Activated T-helper 9 cell treated with anti-CD3 and anti-CD28 coated beads, Interleukin-2, amount 50 U/mL, for 16 hours (primary cell): Measurements from ENCODE around the gene FAM227B.
"Not testable (repeated sequence)": the region's sequence is repeated elsewhere in the genome, so short reads cannot be mapped to it uniquely, and the experiment has no call there.

Experiments used
- DNase-seq: peaks from one replicate; pipeline ENCODE4 v3.0.0-alpha.2; 2020; ENCODE audit warnings: low read depth

Gene FAM227B

DNA sequence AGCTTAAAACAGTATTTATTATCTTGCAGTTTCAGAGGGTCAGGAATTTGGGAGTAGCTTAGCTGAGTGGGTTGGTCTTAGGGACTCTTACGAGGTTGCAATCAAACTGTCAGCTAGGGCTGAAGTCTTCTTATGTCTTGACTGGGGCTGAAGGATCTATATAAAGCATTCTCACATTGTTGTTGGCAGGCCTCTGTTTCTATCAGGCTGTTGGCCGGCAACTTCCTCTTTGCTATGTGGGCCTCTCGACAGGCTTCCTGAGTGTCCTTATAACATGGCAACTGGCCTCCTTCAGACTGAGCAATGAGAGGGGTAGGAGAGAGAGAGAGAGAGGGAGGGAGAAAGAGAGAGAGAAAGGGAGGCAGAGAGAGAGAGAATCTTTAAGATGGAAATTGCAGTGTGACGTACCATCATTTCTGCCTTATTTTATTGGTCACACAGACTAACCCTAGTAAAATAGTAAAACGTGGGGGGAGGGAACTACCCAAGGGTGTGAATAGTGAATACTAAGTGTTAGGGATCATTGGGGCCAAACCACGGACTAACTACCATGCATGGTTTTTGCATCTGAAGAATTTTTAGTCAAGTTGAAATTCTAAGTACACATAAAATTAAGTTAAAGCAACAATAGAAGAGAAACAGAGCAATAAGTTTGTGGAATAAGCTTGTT is 181.5 kb downstream of the FAM227B start:
- no peak for DNase-seq

DNA sequence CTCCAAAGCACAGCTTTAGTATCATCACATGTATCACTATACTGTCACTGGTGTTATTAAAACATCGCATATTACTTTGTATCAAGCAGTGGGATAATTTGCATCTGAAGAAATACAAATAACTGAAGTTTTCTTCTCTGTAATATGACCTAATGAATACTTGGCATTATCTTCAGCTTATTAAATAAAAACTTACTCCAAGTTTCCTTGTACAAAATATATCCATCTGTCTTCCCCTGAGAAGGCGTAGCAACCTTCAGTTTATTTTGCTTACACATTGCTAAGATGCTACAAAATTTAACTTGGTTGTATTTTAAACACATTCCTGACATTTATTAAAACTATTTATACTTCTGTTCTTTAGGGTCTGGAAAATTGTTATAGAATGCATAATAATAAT is 183.9 kb downstream of the FAM227B start:
- DNase-seq: no peak

DNA sequence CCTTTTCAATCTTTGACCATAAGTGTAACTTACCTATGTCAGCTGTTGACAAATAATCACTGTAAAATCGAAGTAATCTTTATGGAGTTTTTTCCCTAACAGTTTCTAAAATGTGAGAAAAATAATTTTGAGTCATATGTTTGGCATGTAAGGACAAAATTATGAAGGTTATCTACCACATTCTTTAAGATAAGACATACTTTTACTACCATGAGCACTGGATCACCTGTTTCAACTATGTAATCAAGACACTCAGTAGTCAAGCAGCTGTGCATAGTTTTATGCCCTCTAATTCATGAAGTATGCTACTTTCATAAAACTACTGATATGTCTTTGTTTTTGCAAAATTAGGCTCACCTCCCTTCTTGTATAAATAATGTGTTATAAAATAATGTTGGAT is 185.4 kb downstream of the FAM227B start:
- DNase-seq: no peak

DNA sequence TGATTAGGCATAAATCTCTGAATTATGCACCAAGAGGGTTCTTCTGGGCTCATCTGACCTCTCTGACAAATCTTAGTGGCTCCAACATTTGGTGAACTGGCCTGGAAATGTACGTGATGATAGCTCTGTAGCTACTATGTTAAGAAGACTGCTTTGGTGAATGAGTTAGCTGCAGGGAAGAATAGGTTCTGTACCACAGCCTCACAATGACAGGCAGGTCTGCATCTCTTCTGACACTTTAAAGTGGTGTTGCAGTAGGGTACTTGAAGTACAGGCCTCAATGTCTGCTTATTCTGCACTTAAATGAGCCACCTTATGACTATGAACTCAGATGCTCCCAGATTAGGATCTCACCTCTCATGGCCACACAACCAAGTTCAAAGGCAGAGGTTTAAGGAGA is 190.6 kb downstream of the FAM227B start:
- DNase-seq: no peak

DNA sequence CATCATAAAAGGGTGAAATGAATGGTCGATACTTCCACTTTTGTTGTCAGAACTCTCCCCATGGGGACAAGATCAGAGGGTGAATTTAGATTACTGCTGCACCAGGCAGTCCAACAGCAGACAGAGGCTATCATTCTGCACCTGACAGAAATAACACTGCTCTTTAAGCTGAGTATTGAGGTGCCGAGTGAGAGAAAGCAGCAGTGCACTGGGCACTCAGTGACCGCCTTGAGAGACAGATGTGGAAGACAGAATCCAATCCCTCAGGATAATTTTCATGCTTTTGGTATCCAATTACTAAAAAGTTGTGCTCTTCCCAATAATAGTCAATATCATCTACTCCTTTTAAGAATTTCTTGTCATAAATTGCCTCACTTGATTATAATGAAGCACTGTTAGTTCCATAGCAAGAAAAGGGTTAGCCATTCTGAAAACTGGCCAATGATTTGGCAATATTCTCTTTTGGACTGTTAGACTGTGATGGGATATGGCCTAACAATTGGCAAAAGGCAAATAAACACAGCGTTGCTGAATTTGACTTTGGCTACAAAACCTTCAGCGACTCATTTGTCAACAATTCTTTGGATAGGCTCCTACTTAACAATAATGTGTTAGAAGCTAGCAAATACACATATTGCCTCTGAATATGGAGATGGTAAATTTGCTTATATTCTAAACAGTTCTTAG is 192.1 kb downstream of the FAM227B start:
- DNase-seq: no peak

DNA sequence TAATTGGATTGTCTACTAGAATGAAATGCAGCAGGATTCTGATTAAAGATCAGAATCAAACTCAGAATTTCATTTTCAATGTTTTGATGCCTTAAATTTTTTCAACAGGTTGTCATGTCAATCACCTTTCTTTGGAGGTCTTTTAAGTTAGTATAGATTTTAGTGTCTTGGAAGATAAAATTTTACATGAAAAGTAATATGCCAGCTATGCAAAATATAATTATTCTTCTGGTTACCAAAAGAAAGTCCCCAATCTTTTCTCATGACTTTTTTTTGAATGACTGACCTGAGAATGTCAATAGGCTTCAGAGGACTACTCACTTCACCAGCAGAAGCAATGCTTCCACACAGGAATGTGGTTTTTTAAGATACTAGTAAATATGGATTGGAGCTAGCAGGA is 193.2 kb downstream of the FAM227B start:
- no peak for DNase-seq

DNA sequence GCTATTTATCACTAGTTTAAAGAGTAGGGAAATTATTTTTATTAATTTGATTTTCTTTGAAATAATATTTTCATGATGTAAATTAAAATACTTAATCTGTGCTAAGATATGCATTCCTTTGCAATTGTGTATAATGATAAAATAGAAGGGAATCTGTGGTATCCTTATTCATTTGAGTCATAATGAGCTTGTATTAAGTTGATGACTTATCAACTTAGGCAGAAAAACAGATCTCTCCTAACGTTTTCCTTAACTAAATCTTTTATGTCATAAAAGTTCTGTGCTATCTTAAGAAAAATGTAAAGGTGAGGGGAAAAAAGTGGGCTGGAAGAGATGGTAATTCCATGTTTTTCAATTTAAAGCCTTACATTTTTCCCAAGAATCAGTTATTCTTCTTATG is 195.7 kb downstream of the FAM227B start:
- DNase-seq: no peak

DNA sequence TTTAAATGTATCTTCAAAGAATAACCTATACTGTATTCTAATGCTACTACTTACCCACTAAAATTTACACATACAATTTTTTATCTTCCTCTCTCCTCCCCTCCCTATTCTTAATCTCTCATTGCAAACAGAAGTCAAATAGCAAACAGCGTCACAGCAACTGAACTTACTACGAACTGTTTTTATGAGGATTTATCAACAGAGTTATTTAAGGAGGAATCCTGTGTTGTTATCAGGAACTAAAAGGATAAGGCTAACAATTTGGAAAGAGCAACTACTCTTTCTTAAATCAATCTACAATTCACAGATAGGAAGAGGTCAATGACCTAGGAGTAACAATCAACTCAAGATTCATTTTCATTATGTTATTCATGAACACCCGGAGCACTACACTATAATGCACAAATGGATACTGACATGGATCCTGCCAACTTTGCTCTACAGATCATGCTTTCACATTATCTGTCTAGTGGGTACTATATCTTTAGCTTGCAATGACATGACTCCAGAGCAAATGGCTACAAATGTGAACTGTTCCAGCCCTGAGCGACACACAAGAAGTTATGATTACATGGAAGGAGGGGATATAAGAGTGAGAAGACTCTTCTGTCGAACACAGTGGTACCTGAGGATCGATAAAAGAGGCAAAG is 196.6 kb downstream of the FAM227B start:
- DNase-seq: no peak

DNA sequence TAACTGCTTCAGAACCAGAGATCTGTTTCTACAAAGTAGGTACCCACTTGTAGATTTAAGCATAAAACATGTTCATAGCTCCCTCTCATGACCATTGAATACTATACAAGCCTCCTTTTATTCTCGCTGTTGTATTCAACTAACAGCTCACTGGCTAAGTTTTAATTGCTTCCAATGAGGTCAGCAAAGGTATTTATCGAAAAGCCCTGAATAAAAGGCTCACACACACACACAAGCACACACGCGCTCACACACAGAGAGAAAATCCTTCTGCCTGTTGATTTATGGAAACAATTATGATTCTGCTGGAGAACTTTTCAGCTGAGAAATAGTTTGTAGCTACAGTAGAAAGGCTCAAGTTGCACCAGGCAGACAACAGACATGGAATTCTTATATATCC is 197.6 kb downstream of the FAM227B start, which contains the start of gene FGF7:
TSS of gene FGF7 (plus strand) at position 222 of the 400 bp plus-strand sequence. CDS start 1,056 bp downstream, outside the sequence.
- DNase-seq: no peak

DNA sequence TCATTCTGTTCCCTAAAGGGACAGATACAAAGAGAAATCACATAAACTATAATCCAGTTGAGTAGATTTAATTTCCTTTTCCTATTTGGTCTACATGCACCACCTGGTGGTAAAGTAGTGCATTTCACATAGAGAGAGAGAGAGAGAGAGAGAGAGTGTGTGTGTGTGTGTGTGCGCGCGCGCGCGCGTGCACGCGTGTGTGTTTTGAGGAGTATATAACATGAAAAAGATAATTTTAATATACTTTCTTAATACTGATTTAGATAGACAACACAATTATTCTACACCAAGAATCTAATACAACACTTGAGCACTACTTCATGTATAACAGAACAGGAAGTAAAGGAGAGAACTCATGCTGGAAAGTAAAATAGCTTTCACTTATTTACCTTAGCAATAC is 198.6 kb downstream of the FAM227B start:
- no peak for DNase-seq

DNA sequence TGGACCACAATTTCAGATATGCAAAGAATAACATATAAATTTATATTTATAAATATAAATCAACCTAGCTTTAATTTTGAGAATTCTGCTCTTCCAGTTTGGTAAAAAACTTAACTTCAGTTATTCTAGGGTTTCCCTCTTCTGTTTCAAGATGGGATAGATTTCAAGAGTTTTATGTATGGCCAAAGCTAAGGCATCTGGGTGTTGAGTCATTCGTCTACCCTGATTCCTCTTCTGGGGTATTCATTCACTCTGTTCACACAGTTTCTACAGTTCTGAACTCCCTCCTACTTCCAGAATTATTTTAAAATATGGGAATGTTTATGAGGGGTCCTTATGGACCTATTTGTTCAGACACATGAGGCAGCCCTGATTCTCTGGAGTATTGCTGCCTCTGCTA is 201.8 kb downstream of the FAM227B start:
- DNase-seq: no peak

DNA sequence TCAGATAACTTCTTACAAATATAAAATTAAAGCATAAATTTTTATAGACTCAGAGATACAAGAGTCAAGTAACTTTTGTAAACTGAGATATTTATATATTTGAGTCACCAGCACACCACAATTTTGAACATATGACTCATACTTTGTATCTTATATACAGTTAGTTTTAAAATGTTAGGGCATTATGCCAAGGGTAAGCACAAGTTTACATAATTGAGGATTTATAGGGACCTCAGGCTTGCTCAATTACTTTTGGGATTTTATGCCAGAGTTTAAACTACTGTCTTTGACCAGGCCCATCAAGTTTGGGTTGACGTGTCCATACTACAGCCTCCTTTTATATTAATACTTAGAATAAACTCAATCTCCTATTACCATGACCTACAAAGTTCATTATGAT is 205.0 kb downstream of the FAM227B start:
- no peak for DNase-seq

DNA sequence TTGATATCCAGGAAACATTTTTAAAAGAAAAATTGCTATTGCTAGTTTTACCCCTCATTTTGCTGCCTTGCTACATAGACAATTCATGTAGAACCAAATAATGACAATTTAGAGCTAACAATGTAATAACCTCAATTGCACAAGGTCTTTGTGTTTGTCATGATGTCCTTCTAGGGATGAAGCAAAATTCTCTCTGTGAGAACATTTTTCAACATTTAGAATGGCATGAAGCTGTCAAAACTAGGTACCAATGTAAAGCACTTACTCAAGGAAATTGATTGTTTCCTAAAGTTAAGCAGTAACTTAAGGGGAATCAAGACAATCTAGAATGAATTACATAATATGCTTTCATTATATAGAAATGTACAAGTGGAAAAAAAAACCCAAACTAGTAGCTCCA is 205.5 kb downstream of the FAM227B start:
- DNase-seq: no peak

DNA sequence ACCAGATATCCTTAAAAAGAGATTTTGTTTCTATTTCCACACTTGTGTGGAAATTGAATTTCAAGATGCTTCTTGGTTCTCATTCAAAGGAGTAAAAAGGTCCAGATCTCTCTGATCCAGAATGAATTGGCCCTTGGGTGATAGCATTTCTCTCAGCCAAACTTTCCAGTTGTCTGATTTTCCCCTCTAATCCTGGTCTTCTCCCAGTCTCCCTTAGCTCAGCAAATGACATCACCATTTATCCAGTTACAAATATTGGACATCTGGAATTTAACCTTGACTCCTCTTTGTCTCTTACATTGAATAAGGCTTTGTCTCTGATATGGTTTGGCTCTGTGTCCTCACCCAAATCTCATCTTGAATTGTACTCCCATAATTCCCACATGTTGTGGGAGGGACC is 207.8 kb downstream of the FAM227B start:
- no peak for DNase-seq

DNA sequence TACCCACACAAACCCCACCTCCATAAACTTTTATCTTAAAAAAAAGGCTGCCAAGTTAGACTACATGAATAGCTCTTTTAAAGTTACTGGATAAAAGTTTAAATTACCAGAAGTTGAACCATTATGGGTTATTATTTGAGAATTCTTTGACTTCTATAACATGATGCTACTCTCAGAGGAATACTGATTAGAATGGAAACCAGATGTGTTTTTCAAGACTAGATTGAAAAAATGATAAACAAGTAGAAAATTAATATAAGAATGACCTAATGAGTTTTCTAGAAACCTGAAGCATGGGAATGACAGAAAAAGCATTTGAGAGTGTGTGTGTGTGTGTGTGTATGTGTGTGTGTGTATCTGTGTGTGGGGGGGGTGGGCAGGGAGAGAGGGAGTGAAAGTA is 210.0 kb downstream of the FAM227B start:
- DNase-seq: no peak

DNA sequence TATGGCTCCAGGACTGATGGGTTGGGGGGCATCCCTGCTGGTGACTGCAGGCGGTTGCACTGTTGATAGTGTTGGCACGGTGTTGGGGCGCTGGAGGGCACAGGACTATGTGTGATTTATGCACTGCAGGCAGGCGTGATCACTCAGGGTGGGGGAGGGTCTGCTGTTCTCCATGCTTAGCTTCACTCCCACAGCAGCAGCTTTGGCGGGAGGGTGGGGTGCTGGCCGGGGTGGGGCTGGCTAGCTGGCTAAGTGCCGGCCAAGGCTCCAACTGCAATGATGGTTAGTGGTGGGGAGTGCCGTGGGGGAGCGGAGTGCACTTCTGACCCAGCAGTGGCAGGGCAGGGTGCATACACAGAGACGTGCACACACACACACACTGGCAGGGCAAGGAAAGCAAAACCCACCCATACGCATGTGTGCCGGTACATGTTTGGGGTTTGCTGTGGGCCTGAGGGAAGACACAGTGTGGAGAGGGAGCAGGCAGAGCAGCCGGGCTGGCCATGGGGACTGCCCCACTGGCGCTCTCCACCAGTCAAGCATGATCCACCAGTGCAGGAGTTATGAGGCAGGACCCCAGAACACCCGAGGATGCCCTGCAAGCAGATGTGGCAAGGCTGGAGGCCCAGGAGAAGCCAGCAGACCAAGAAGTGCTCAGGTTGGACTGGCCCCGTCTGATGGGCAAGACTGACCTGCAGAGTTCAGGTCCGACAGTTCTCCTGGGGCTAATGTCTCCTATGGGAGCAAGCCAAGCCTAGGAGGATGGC is 214.1 kb downstream of the FAM227B start:
- no peak for DNase-seq

DNA sequence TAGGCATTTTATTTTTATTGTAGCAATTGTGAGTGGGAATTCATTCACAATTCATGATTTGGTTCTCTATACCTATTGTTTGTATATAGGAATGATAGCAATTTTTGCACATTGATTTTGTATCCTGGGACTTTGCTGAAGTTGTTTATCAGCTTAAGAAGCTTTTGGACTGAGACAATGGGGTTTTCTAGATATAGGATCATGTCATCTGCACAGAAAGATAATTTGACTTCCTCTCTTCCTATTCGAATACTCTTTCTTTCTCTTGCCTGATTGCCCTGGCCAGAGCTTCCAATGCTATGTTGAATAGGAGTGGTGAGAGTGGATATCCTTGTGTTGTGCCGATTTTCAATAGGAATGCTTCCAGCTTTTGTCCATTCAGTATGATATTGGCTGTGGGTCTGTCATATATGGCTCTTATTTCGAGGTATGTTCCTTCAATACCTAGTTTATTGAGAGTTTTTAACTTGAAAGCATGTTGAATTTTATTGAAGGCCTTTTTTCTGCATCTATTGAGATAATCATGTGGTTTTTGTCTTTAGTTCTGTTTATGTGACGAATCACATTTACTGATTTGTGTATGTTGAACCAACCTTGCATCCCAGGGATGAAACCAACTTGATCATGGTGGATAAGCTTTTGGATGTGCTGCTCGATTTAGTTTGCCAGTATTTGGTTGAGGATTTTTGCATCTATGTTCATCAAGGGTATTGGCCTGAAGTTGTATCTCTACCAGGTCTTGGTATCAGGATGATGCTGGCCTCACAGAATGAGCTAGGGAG is 217.9 kb downstream of the FAM227B start:
- not testable (repeated sequence) for DNase-seq

DNA sequence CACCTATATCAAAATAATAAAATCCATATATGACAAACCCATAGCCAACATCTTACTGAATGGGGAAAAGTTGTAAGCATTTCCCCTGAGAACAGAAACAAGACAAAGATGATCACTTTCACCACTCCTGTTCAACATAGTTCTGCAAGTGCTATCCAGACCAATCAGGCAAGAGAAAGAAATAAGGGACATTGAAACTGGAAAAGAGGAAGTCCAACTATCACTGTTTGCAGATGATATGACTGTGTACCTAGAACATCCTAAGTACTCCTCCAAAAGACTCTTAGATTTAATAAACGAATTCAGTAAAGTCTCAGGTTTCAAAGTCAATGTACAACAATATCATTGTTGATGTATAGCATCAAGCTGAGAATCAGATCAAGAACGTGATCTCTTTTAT is 233.1 kb downstream of the FAM227B start:
- DNase-seq: no peak

DNA sequence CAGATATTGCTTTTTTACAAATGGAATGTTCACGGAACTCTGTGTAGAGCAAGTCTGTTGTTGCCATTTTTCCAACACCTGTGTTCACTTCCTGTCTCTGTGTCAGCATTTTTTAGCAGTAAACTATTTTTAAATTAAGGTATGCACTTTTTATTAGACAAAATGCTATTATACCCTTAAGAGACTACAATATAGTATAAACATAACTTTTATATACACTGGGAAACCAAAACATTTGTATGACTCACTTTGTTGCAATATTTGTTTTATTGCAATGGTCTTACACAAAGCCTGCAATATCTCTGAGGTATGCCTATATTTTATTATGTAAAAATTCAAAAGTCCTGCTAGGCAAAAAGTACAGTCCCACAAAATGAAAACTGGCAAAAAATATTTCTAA is 237.4 kb downstream of the FAM227B start:
- no peak for DNase-seq

DNA sequence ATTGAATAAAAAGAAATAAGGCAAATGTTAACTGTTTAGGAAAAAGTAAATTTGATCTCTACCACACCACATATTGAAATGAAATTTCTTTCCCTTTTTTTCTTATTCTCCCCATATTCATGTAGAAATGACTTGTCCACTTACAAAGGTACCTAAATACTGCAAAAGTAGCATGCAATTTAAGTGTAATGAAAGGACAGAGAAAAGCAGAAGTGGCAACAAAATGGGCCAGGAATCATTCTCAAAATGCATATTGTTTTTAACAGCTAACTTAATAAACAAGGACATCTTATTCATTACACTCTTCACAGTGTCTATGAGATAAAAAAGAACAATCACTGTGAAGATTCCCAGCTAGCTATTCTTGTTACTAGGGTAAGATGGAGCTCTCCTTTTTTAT is 238.2 kb downstream of the FAM227B start:
- no peak for DNase-seq

DNA sequence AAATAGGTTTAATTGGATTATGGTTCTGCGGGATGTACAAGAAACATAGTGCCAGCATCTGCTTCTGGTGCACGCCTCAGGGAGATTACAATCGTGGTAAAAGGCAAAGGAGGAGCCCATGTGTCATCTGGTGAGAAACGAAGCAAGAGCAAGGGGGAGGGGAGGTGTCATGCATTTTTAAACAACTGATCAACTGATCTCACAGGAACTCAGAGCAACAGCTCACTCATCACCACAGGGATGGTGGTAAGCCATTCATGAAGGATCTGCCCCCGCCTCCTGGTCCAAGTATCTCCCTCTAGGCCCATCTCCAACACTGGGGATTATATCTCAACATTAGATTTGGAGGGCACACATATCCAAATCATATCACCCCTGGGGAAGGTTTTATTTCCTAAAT is 239.7 kb downstream of the FAM227B start:
- no peak for DNase-seq

DNA sequence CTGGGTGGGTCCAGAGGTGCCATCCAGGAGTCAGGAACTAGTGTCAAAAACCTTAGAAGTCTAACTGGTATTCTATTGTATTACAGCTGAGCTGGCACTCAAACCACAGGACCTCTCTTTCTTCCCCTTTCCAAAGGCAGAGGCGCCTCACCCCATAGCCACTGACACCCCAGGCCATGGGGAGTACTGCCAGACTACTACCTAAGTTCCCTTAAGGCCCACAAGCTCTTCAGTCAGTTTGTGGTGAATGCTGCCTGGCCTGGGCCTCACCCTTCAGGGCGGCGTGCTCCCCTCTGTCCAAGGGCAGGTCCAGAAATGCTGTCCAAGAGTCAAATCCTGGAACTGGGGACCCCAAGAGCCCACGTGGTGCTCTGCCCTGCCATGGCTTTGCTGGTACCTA is 240.6 kb downstream of the FAM227B start:
- DNase-seq: no peak
